Measurements from ENCODE around the gene NBPF1.
"Not testable (repeated sequence)": the region's sequence is repeated elsewhere in the genome, so short reads cannot be mapped to it uniquely, and the experiment has no call there.

Gene NBPF1

GRCh38 chr1:16605532-16606505, 7.5 kb downstream of the NBPF1 start:
- no peak for DNase-seq

GRCh38 chr1:16605213-16605525, 8.2 kb downstream of the NBPF1 start:
- DNase-seq: no peak

GRCh38 chr1:16604514-16605212, 8.7 kb downstream of the NBPF1 start:
- DNase-seq: not testable (repeated sequence)

GRCh38 chr1:16603623-16604022, 9.7 kb downstream of the NBPF1 start:
- not testable (repeated sequence) for DNase-seq

- not testable (repeated sequence) for DNase-seq
Measured at GRCh38 chr1:16602336-16603011, 10.9 kb downstream of the NBPF1 start.

GRCh38 chr1:16600855-16601786, 12.2 kb downstream of the NBPF1 start:
- DNase-seq: not testable (repeated sequence)

GRCh38 chr1:16599326-16599725, 14.0 kb downstream of the NBPF1 start:
- not testable (repeated sequence) for DNase-seq

GRCh38 chr1:16595216-16595615, 18.1 kb downstream of the NBPF1 start:
- not testable (repeated sequence) for DNase-seq

- not testable (repeated sequence) for DNase-seq
Measured at GRCh38 chr1:16591845-16592244, 21.5 kb downstream of the NBPF1 start.

- DNase-seq: not testable (repeated sequence)
Measured at GRCh38 chr1:16588081-16588480, 25.3 kb downstream of the NBPF1 start.

GRCh38 chr1:16587639-16588038, 25.7 kb downstream of the NBPF1 start:
- not testable (repeated sequence) for DNase-seq

- not testable (repeated sequence) for DNase-seq
Measured at GRCh38 chr1:16565324-16565723, 48.0 kb downstream of the NBPF1 start.

GRCh38 chr1:16561035-16561434, 52.3 kb downstream of the NBPF1 start:
- DNase-seq: not testable (repeated sequence)

GRCh38 chr1:16560498-16560897, 52.9 kb downstream of the NBPF1 start:
- not testable (repeated sequence) for DNase-seq

- DNase-seq: not testable (repeated sequence)
Measured at GRCh38 chr1:16559688-16560087, 53.7 kb downstream of the NBPF1 start.

GRCh38 chr1:16557034-16557433, 56.3 kb downstream of the NBPF1 start:
- not testable (repeated sequence) for DNase-seq

GRCh38 chr1:16553244-16553643, 60.1 kb downstream of the NBPF1 start:
- DNase-seq: not testable (repeated sequence)

- not testable (repeated sequence) for DNase-seq
Measured at GRCh38 chr1:16550212-16550918, 63.0 kb downstream of the NBPF1 start.

GRCh38 chr1:16549545-16549944, 63.8 kb downstream of the NBPF1 start:
- not testable (repeated sequence) for DNase-seq

GRCh38 chr1:16547502-16548241, 65.7 kb downstream of the NBPF1 start:
- DNase-seq: peak; percentile 52

- DNase-seq: peak; percentile 89
Measured at GRCh38 chr1:16545682-16546095, 67.7 kb downstream of the NBPF1 start.
